Measurements from ENCODE around the gene GLYATL3. TPM values are rescaled to one million over a fixed set of nuclear protein-coding genes. Genes with fewer than 3 reads are reported as not detected.

The GLYATL3 gene
- total RNA-seq, 1 donor from 2014 or later = not detected

DNA sequence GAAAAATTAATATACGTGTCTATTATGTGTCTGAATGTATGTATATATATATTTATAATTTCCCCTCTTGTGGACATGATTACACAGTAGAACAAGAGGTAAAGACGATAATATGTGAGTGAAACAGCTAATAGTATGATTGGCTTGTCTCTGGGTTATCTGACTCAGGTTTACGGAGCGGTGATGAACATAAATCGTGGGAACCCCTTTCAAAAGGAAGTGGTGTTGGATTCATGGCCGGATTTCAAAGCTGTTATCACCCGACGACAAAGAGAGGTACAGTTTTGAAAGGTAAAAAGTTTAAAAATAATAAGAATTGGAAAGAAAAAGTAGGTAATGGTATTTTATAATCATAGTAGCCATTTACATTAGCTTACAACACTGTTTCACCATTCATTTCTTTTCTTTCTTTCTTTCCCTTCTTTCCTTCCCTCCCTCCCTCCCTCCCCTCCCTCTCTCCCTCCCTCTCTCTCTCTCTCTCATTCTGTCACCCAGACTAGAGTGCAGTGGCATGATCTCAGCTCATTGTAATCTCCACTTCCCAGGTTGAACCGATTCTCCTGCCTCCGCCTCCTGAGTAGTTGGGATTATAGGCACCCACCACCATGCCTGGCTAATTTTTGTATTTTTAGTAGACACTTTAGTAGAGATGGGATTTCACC is 15.9 kb downstream of the GLYATL3 start:
- Histone ChIP-seq H3K4me1 (no peaks in the 10 kb centered on the region), H3K4me3 (no peak overlapping the region), H3K9me3 (replicated peaks) (no peaks in the 10 kb centered on the region), H3K27ac (replicated peaks) (no peak overlapping the region), H3K27me3 (ENCODE audit: low read depth) (peaks cover 24% of the 10 kb centered on the region), H3K36me3 (no peaks in the 10 kb centered on the region)
- no peak for DNase-seq
- TF ChIP-seq, protein P1, sequence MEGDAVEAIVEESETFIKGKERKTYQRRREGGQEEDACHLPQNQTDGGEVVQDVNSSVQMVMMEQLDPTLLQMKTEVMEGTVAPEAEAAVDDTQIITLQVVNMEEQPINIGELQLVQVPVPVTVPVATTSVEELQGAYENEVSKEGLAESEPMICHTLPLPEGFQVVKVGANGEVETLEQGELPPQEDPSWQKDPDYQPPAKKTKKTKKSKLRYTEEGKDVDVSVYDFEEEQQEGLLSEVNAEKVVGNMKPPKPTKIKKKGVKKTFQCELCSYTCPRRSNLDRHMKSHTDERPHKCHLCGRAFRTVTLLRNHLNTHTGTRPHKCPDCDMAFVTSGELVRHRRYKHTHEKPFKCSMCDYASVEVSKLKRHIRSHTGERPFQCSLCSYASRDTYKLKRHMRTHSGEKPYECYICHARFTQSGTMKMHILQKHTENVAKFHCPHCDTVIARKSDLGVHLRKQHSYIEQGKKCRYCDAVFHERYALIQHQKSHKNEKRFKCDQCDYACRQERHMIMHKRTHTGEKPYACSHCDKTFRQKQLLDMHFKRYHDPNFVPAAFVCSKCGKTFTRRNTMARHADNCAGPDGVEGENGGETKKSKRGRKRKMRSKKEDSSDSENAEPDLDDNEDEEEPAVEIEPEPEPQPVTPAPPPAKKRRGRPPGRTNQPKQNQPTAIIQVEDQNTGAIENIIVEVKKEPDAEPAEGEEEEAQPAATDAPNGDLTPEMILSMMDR (IDR thresholded peaks at IDR 0.05; ENCODE audit: borderline replicate concordance) = no peak
- intact Hi-C loops (cut with micrococcal nuclease) = no loop called here

DNA sequence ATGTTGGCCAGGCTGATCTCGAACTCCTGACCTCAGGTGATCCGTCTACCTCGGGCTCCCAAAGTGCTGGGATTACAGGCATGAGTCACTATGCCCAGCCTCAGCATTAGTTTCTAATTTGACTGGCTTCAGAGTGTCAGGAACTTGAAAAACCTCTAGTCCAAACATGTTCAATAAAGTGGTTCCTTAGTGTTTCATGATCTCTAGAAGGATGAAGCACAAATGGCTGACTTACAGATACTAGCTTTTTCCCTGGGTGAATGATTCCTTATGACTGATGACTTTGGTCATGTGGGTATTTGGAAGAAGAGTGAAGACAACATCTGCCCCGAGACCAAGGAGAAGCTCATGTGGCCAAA is 16.4 kb downstream of the GLYATL3 start:
- TF ChIP-seq, protein P1 (IDR thresholded peaks at IDR 0.05; ENCODE audit: borderline replicate concordance) = no peak
- H3K4me1 ChIP-seq = no peaks in the 10 kb centered on the region
- no peaks in the 10 kb centered on the region for H3K36me3 ChIP-seq
- no peak for DNase-seq
- no peak overlapping the region for H3K4me3 ChIP-seq
- peaks cover 26% of the 10 kb centered on the region for H3K27me3 ChIP-seq (ENCODE audit: low read depth)
- intact Hi-C loops (cut with micrococcal nuclease) = no loop called here
- H3K27ac ChIP-seq (replicated peaks) = no peak overlapping the region
- no peaks in the 10 kb centered on the region for H3K9me3 ChIP-seq (replicated peaks)

DNA sequence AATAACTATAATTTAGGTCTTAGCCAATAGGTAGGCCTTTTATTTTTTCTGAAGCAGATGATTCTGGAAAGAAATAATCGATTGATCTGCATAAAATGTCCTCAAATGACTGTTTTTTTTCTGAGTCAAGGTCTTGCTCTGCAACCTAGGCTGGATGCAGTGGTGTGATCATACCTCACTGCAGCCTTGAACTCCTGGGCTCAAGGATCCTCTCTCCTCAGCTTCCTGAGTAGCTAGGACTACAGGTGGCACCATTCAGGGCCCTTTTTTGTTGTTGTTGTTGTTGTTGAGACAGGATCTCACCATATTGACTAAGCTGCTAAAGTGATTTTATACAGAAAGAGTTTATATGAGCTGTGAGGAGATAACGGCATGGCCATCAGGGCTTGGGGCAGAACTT is 18.2 kb downstream of the GLYATL3 start:
- no peak for DNase-seq
- Histone ChIP-seq H3K4me1 (no peaks in the 10 kb centered on the region), H3K27ac (replicated peaks) (no peak overlapping the region), H3K36me3 (no peaks in the 10 kb centered on the region), H3K27me3 (ENCODE audit: low read depth) (peaks cover 22% of the 10 kb centered on the region), H3K9me3 (replicated peaks) (no peaks in the 10 kb centered on the region), H3K4me3 (no peak overlapping the region)
- TF ChIP-seq, protein P1 (IDR thresholded peaks at IDR 0.05; ENCODE audit: borderline replicate concordance) = no peak
- intact Hi-C loops (cut with micrococcal nuclease) = no loop called here

DNA sequence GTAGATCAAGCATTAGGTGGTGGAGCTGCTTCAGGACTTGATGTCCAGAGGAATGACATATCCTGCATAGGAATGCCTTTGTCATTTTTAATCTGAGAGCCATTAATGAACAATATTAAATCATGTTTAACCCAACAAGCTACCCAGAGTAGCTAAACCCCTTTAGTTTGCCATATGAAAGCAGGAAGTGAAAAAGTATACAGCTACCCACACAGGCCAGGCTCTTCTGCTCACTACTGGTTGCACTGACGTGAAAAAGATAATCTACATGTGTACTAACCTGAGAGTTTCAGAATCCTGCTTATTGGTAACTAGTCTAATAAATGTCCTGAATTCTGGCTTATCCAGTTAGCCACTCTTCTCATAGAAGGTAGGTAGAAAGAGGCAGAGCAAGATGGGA is 19.9 kb downstream of the GLYATL3 start:
- Histone ChIP-seq H3K27ac (replicated peaks) (no peak overlapping the region), H3K4me3 (no peak overlapping the region), H3K4me1 (no peaks in the 10 kb centered on the region), H3K27me3 (ENCODE audit: low read depth) (peaks cover 14% of the 10 kb centered on the region), H3K36me3 (no peaks in the 10 kb centered on the region), H3K9me3 (replicated peaks) (no peaks in the 10 kb centered on the region)
- DNase-seq = no peak
- TF ChIP-seq, protein P1 (IDR thresholded peaks at IDR 0.05; ENCODE audit: borderline replicate concordance) = no peak
- intact Hi-C loops (cut with micrococcal nuclease) = no loop called here

DNA sequence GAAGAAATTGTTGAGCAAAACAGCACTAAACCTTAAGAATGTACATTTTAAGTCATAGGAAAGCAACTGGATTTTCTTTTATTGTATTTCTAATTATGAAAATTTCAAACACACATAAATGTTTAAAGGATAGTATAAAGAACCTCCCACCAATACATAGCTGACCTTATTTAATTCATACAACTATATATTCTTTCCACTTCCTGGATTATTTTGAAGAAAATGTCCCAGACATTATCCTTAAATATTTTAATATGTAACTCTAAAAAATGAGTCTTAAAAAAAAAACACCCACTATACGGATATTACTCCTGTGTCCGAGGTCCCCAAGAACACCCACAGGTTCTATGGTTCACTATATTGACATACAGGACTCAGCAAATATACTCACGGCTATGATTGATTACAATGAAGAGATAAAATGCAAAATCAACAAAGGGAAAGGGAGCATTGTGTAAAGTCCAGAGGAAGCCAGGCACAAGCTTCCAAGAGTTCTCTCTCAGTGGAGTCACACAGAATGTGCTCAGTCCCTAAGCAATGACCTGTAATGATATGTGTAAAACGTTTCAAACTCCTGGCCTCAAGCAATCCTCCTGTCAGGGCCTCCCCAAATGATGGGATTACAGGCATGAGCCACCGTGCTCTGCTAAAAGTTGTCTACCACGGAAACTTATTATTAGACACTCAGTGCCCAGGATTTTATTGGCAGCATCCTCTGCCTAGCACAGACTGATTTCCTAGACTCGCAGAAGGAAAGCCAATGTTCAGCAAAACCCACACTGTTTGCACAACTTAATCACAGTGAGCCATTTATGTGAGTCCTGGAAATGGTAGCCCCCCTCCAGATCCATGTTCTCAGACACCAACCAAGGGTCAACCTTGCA is 23.2 kb downstream of the GLYATL3 start:
- H3K4me3 ChIP-seq = no peak overlapping the region
- no peak for DNase-seq
- intact Hi-C loops (cut with micrococcal nuclease) = no loop called here
- H3K27me3 ChIP-seq (ENCODE audit: low read depth) = peaks cover 9% of the 10 kb centered on the region
- H3K36me3 ChIP-seq = no peaks in the 10 kb centered on the region
- TF ChIP-seq, protein P1 (IDR thresholded peaks at IDR 0.05; ENCODE audit: borderline replicate concordance) = no peak
- no peaks in the 10 kb centered on the region for H3K9me3 ChIP-seq (replicated peaks)
- no peak overlapping the region for H3K27ac ChIP-seq (replicated peaks)
- H3K4me1 ChIP-seq = no peaks in the 10 kb centered on the region
